Left lobe of liver (tissue), 2 donors: Measurements from ENCODE around the gene TRIM66. TPM values are rescaled to one million over a fixed set of nuclear protein-coding genes. Genes with fewer than 3 reads are reported as not detected.
A peak's percentile ranks its signal among the peaks of the same experiment; 100 is the strongest.
"Not testable (repeated sequence)": the region's sequence is repeated elsewhere in the genome, so short reads cannot be mapped to it uniquely, and the experiment has no call there.

Experiments
- ATAC-seq: fragments of 200-7000 bp; cut with Tn5 transposase; one replicate; pipeline ENCODE4 v1.9.1; 2020; ENCODE audit warnings: mild to moderate bottlenecking, moderate library complexity
- DNase-seq: peaks from one replicate; pipeline ENCODE4 v3.0.0-alpha.2; 2020; ENCODE audit warnings: low spot score
- total RNA-seq: library from RNA; stranded (reverse); gene quantifications from one replicate; pipeline ENCODE4 v1.2.1, GENCODE V29; 2021
- donor health status: DM: no; HTN: no; CAD: no; lungs with moderate emphysema.
- donor health status: DM: no; HTN: yes; CAD: no.

Gene TRIM66
- total RNA-seq, 1 donor from 2014 or later, result 13.3 TPM

DNA sequence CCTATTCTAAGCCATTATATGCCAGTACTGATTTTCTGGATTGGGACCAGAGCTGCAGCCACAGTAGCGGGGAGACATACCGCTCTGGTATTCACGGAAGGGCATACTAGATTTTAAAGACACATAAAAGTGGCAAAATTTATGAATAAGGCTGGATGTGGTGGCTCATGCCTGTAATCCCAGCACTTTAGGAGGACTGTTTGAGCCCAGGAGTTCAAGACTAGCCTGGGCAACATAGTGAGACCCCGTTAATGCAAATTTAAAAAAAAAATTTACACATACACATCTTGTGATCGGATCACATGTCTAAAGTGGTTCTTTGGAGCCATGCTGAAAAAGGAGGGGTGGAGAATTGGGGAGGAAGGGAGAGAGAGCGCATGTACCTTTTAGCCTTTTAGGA lies 9.1 kb upstream of the TRIM66 start:
- ATAC-seq, result no peak
- peak; percentile 14 for DNase-seq

DNA sequence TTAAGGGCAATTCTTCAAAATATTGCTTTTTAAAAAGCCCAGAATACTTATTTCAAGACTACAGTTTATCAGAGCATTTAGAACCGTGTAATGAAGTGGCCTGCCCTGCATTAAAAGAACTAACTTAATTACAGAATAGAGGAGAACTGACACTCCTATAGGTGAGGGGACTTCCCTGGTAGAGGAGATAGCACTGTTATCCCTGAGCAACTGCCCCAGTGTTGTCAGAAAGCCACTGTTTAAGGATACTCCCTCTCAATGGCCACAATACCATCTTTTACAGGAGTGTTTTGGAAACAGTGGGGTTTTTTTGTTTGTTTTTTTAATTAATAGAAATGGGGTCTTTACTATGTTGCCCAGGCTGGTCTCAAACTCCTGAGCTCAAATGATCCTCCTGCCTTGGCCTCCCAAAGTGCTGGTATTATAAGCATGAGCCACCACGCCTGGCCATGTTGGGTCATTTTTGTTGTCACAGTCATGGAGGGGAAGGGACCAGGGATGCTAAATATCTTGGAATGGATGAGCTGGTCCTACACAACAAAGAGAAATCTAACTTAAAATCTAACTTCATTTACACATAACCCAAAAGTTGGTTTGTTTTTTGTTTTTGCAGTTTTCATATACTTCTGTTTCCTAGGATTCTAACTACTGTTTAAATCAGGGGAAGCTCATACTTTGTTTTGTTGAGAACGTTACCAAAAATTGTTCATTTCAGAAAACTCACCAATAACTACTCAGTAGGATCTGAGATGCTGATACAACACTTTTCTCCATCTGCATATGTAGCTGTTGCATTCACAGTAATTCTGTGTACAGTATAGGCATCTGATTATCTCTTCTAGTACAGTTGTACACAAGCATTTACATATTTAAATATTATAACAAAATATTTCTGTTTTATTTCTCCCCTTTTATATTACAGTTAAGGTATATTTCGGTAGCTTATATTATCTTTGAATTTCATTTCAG lies 8.2 kb upstream of the TRIM66 start:
- ATAC-seq (no peak), DNase-seq (peak; percentile 18)

DNA sequence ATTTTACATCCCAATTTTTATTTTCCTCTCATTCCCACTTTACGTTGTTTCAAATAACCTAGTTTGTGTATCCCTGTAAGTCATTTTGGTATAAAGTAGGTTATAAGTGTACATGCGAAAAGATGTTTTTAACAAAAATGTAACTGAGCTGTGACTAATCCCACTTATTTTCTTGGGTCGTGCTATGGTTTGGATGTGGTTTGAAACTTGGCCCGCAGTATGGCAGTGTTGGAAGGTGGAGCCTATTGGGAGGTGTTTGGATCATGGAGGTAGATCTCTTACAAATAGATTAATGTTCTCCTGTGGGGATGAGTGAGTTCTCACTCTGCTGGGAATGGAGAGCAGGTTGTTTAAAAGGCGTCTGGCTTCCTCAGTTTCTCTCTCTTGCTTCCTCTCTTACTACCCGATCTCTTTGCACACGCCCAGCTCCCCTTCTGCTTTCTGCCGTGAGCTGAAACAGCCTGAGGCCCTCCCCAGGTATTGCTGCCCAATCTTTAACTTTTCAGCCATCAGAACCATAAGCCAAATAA lies 7.3 kb upstream of the TRIM66 start:
- ATAC-seq (no peak), DNase-seq (peak; percentile 11)

DNA sequence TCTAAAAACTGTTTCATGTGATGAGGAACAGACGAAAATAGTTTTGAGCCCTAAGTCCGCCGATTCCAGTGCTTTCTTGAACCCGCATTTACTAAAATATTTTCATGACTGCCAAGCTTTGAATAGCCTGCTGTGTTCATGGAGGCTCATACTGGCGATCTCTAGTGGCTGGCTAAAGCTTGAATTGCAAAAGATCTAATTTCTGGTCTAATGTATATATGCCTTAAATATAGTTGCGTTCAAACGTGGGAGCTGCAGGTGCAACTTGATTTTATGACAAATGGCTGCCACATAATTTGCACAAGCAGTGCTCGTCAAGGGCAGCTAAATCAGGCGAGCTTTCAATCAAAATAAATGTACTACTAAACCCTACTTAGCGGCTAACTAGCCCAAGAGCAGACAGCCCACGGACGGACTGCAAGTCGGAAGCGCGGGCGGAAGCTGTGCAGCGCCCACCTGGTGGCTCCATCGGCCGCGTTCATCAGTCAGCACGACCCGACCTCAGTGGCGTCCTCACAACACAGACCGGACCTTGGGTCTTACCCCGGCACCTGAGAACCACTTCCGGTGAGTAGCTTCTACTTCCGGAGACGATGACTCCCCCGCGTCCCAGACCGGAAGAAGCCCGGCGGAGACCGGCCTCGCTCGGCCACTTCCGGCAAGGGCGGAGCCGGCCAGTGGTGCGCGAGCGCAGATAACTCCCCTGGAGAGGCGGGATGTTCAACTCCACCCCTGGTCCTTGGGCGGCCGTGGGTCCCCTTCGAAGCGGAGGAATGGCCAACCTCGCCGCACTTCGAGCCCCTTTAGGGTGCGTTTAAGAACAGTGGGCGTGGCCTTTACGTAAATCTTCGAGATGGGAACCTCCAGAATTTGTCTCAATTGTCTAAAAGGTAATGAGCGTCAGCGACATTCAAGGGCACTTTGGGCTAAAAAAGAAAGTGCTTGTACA lies 6.2 kb upstream of the TRIM66 start:
- ATAC-seq, result peak; percentile 97
- peak; percentile 97 for DNase-seq

DNA sequence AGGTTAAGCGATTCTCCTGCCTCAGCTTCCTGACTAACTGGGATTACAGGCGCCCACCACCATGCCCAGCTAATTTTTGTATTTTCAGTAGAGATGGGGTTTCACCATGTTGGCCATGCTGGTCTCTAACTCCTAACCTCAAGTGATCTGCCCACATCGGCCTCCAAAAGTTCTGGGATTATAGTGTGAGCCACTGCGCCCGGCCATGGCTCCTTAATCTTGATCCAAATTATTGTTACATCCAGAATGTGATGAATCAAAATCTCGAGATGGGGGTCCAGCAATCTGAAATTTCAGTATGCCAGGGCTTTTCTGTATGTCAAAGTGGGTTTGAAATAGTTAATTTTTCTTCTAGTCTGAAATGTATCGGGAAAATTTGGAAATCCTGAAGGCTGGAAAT lies 3.9 kb upstream of the TRIM66 start:
- ATAC-seq, result no peak

DNA sequence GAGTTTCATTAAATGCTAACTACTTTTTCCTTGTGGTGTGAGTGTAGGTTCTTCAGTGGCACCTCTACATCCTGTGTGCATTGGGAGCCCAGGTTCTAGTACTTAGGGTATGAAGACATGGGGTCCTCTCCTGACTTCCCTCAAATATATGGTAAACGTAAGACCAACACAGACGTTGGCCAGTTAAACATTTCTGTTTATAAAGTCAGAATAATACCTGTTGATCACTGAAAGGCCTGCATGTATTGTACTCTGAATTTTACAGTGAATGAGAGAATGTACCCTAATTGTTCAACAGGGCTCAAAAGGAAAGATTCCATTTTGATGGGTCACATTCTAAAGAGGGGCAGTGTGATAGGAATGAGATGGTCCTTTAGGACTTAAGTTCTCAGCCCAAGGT lies 3.4 kb upstream of the TRIM66 start:
- ATAC-seq (no peak), DNase-seq (no peak)

More for the DNA sequence above, 3.9 kb upstream of the TRIM66 start:
- DNase-seq, result no peak

DNA sequence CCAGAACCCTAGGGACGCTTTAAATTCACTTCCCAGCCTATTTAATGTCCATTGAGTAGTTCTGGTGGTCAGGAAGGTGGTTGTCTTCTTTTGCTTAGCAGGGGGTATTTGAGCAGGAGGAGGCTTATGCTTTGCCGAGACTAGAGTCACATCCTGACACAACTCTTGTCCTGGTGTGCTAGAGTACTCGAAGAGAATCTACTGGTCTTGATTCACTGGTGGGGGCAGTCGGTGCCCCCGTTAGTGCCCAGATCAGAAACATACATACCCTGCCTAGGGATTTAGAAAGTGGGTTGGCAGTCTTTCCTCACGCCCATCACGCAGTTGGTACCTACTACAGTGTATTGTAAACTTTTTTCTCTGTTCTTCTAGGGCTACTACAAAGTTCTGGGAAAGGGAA lies 2.8 kb upstream of the TRIM66 start:
- no peak for ATAC-seq
- no peak for DNase-seq

DNA sequence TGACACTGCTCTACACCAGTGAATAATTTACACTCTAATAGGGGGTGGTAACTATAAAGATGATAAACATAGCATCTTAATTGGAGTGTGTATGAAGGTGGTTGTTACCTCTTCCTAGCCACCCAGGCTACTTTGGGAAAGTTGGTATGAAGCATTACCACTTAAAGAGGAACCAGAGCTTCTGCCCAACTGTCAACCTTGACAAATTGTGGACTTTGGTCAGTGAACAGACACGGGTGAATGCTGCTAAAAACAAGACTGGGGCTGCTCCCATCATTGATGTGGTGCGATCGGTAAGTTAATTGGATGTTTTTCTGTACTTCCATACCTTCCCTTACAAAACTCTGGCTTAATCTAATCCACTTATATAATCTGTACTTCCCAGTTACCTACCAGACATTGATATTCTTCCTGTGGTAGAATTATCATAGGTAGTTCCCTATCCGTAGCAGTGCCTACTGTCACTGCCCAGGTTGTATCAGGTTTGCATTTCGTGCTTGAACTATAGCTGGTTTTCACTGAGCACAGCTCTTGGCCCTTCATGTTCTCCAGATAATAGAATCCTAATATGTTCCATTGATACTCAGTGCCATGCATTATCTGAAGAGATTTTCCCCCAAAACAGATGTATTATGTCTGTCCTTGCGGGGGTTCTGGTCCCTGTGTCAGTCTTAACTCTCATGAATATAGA lies 2.3 kb upstream of the TRIM66 start:
- no peak for DNase-seq
- ATAC-seq, result no peak

DNA sequence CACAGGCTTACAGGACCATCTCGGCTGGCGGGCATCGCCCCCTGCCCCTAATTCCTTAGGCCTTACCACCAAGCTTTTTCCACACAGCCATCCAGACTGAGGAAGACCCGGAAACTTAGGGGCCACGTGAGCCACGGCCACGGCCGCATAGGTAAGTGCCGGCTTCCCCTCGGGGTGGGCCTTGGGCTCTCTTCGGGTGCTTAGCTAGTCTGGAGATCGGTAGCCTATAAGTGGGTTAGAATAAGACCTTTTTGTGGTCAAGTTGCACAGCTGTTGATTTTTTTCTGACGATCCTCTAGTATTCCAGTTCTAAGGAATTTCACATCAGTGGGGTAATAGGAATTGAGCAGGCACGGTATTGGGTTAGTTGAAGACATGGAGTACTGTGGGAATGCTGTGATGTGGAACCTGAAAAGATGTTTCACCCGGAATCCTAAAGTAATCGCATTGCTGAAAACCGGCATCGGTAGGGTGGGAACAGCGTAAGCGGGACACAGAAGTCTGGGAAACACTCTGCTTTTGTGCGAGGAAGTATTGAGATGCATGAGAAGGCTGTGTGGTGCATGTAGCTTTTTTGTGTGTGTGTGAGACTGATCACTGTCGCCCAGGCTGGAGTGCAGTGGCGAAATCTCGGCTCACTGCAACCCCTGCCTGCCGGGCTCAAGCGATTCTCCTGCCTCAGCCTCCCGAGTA lies 796 bp upstream of the TRIM66 start:
- DNase-seq, result no peak
- ATAC-seq, result peak; percentile 6

DNA sequence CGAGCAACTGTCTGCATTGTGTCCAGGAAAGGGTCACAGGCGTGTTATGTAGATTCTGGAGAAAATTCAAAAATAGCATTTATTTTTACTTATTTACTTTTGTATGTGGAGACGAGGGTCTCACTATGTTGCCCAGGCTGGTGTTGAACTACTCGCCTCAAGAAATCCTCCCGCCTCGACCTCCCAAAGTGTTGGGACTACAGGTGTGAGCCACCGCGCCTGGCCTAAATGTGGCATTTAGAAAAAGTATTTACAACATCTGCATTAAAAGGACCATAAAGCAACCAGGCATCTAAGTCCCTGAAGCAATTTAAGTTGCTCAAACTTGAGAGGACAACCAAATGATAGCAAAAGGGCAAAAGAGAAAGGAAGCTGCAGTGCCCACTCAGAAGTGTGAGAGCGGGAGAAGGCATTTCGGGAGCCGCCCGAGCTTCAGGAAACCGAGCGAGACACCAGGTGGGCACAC lies 595 bp downstream of the TRIM66 start:
- DNase-seq (no peak), ATAC-seq (peak; percentile 36)

DNA sequence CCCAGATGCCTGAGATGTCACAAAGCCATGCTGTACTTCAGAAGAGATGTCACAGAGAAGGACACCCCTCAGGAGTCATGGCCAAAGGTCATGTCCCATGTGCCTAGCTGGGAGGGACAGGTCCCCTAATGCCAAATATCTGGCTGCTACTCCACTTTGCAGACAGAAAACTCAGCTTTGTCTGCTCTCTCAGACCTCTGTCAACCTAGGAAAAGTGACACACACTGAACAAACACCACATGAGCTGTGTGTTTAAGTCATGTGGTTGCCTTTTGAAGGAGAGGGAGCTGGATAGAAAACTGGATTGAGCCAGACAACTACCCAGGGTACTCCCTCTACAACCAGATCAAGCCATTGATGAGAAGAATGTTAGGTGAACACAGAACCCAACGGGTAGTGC lies 3.5 kb downstream of the TRIM66 start:
- DNase-seq, result no peak
- no peak for ATAC-seq

DNA sequence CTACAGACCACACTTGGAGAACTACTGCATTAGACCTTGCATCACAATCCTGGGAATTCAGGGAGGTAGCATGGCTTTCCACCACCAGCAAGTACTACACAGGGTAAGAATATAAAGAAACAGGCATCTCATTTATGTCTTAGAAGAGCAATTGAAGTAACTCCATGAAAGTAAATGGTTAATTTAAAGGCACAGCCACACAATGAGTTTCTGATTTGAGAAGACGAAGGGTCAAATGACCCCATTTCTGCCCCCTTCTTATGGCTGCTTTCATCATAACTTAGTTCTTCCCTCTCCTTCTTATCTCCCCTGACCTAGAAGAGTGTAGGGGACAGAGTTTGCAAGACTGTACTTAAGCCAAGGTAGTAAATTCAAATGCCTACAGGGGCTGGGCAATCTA lies 6.0 kb downstream of the TRIM66 start:
- DNase-seq (no peak), ATAC-seq (no peak)

DNA sequence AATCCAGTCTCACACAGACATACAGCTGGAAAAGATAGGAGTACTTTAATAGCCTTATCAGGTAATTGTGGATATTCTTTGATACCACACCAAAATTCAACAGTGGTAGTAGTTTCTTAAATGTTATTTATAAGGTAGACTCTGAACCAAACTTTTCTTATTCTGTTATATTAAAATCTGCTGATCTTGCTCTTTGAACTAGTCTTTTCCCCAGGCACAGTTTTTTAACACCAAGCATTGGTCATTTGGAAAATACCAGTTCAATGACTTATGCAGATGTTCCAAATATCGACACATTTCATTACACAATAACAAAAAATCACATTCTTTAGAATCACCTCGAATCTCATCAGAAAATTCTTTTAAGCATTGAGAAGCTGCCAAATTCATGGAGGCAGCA lies 7.6 kb downstream of the TRIM66 start:
- DNase-seq (no peak), ATAC-seq (peak; percentile 66)

DNA sequence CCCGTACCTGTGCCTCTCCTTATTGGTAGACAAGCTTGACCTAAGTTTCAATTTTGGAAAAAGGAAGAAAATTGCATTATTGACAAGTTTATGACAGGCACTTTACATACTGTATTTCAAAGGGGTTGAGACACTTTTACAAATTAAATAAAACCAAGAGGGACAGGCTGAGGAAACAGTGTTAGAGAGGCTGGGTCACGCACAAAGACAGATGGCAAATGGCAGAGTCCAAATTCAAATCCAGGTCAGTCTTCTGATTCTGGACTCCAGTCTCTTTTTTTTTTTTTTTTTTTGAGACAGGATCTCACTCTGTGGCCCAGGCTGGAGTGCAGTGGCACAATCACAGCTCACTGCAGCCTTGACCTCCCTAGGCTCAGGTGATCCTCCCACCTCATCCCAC lies 10.1 kb downstream of the TRIM66 start:
- DNase-seq, result no peak
- no peak for ATAC-seq

DNA sequence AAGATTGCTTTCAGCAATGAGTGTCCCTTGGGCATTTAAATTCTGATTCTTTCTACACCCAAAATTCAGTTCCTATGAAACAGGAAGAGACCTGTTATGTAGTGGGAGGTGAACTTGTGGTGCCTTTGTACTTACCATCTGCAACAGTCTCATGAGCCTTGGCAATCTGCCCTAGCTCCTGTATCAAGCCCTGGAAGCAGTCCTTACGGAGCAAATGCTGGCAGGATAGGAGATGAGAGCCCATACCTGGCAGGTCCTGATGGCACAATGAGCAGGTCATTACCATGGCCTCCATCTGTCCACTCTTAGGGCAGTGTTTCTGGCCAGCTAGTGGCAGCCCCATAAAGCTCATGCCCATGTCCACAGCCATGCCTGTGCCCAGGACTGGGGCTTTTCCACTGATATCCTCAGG lies 10.8 kb downstream of the TRIM66 start:
- ATAC-seq, result peak; percentile 67
- DNase-seq, result no peak

DNA sequence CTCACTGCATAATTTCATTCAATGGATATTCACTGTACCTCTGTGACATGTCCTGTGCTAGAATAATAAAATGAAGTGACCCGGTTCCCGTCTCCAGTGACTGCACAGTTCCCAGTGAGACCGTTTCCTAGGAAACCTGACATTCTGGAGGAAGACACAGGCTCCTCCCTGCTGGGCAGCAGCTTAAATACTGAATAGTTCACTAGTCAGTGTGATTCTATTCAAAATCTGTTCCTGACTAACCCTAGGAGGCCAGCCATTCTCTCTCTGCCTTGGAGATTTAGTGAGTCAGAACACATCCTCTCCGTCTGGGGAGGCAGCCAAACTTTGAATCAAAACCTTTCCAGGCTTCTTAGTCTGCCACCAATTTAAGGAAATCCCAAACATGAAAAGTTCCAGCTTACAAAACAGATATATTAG lies 11.3 kb downstream of the TRIM66 start:
- peak; percentile 49 for ATAC-seq
- no peak for DNase-seq

DNA sequence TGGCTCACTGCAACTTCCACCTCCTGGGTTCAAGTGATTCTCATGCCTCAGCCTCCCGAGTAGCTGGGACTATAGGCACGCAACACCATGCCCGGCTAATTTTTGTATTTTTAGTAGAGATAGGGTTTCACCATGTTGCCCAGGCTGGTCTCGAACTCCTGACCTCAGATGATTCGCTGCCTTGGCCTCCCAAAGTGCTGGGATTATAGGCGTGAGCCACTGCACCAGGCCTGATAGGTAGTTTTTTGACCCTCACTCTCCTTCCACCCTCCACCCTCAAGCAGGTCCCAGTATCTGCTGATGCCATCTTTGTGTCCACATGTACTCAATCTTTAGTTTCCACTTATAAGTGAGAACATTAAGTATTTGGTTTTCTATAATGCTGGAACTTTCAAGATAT lies 12.4 kb downstream of the TRIM66 start:
- not testable (repeated sequence) for ATAC-seq, DNase-seq

DNA sequence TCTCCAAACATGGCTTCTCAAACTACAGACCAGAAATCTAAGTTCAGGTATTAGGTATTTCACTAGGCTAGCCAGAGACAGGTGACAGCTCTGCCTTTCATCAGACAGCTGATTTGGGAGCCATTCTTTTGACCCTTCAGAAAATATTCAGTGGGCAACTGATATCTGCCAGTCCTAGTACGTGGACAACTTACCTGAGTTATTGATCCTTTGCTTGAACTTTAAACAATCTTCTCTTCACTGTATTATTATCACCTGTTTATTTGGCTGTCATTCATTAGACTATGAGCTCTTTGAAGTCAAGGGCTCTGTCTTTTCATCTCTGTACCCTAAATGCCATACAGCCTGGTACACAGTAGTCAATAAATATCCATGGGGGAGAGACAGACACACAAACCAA lies 17.2 kb downstream of the TRIM66 start:
- no peak for ATAC-seq

DNA sequence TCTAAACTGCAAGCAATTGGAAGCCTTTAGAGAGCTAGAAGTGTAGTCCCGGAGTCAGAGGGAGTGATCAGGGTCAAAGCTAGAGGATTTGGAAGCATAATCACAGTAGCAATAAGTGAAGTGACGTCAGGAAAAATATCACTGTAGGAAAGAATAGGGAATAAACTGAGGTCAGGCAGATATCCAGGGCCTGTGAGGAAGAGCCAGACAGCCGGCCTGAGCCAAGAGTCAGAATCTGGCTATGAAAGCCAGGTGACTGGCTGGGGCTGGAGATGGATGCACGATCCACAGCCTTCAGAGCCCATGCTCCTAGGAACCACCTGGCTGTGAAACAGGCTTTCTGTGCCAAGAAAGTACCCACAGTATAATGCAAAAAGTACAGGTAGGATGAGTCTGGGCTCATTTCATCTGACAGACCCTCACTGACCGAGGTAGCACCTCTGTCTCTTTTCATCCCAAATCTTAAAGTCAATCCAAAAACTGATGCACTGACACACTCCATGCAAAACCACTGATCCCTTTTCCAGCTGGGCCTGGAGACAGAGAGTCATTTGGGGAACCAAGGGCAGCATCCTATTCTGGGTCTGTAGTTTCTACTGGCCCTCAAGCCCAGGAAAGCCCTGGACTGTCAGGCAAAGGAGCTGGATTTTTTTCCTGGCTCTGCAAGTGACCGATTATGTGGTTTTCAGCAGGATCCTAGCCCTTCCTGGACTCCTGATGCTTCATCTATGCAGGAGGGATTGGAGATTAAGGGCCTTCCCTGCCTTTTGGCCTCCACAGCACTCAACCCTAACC lies 21.3 kb downstream of the TRIM66 start:
- ATAC-seq (no peak), DNase-seq (no peak)

More for the DNA sequence above, 17.2 kb downstream of the TRIM66 start:
- DNase-seq, result no peak
